Duodenal mucosa (tissue), 2 donors: Measurements from ENCODE around the gene ODAD2.

Experiments used
- H3K27ac ChIP-seq: one replicate; pipeline ENCODE4 v1.7.0; 2013; ENCODE audit warnings: low read depth, low read length
- H3K27me3 ChIP-seq, 2 donors: one replicate each; pipeline ENCODE4 v1.7.0; 2013; ENCODE audit warnings: low read length in 2 of 2, control low read depth in 1 of 2; ENCODE audit not compliant: insufficient read depth in 2 of 2, control insufficient read depth in 1 of 2
- H3K36me3 ChIP-seq, 2 donors: one replicate each; pipeline ENCODE4 v1.7.0; 2013; ENCODE audit warnings: low read length in 2 of 2, control low read depth in 1 of 2; ENCODE audit not compliant: insufficient read depth in 2 of 2, control insufficient read depth in 1 of 2
- H3K4me1 ChIP-seq, 2 donors: one replicate each; pipeline ENCODE4 v1.7.0; 2013; ENCODE audit warnings: low read length in 2 of 2, control low read depth in 1 of 2; ENCODE audit not compliant: insufficient read depth in 2 of 2, control insufficient read depth in 1 of 2
- H3K4me3 ChIP-seq, 2 donors: one replicate each; pipeline ENCODE4 v1.7.0; 2013; ENCODE audit warnings: low read length in 2 of 2, low read depth in 1 of 2
- H3K9ac ChIP-seq, 2 donors: one replicate each; pipeline ENCODE4 v1.7.0; 2013; ENCODE audit warnings: low read length in 2 of 2, low read depth in 1 of 2
- H3K9me3 ChIP-seq, 2 donors: one replicate each; pipeline ENCODE4 v1.7.0; 2013; ENCODE audit warnings: low read length in 2 of 2, control low read depth in 1 of 2; ENCODE audit not compliant: control insufficient read depth in 1 of 2

The ODAD2 gene

DNA sequence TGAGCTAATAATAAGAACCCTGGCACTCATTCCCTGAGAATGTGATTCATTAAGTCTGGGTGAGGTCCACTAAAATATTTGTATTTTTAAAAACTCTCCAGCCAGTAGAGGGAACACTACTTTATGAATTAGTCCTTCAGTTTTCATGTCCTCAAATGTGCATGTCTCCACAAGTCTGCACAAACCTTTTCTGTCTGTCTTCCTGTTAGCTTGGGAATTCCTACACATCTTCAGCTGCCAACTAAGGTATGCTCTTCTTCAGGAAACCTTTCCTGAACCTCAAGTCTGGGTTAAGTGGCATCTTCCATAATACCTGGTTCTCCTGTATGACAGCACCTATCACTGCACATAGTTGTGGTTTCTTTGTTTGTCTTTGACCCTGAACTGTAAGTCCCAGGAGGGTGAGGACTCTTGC lies 133.7 kb downstream of the ODAD2 start:
- Histone ChIP-seq H3K27ac (no peak overlapping the region), H3K4me1 (no peaks in the 10 kb centered on the region)

DNA sequence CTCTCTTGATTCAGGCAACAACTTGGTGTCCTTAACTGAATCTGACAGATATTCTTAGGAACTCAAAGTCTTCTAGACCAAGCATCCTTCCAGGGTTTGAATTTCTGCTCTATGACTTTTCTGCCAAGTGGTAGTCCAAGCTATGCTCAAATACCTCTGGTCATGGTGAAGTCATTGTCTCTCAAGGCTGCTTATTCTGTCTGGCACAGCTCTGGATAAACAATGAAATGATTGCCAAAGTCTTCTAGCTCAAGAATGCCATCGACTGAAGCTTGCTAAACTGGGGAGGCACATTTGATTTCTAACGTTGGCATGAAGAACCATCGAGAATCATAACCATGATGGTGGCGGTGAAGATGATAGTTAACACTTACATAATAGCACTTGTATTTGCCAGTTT lies 137.1 kb downstream of the ODAD2 start:
- H3K9me3 ChIP-seq = no peaks in the 10 kb centered on the region
- H3K36me3 ChIP-seq = no peaks in the 10 kb centered on the region
- no peak overlapping the region for H3K4me3 ChIP-seq
- H3K4me1 ChIP-seq = no peaks in the 10 kb centered on the region
- H3K9ac ChIP-seq = no peak overlapping the region
- H3K27me3 ChIP-seq = no peaks in the 10 kb centered on the region
- H3K27ac ChIP-seq = no peak overlapping the region

More for the DNA sequence above, 133.7 kb downstream of the ODAD2 start:
- Histone ChIP-seq H3K9ac (no peak overlapping the region), H3K9me3 (no peaks in the 10 kb centered on the region), H3K4me3 (no peak overlapping the region), H3K27me3 (no peaks in the 10 kb centered on the region), H3K36me3 (no peaks in the 10 kb centered on the region)

DNA sequence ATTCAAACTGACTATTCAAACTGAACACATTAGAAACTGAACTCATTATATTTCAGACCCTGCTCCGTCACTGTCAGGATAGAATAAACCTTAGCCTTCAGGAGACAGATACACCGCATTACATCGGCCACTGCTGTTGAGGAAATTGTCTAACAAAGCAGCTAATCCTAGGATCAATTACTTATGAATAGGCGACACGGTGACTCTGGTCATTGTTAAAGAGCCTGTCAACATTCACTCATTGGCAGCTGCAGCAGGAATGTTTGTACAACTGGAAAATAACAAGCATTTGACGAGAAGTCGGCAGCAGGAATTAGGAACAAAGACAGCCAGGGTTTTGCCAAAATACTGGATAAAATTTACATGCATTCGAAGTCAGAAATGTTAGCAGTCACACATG lies 141.3 kb downstream of the ODAD2 start:
- Histone ChIP-seq H3K4me1 (no peaks in the 10 kb centered on the region), H3K9ac (no peak overlapping the region), H3K9me3 (no peaks in the 10 kb centered on the region), H3K27me3 (no peaks in the 10 kb centered on the region), H3K36me3 (no peaks in the 10 kb centered on the region), H3K4me3 (no peak overlapping the region), H3K27ac (no peak overlapping the region)

- Histone ChIP-seq H3K36me3 (no peaks in the 10 kb centered on the region), H3K4me3 (no peak overlapping the region), H3K27ac (no peak overlapping the region)
Measured at GRCh38 chr10:27844223-27844622, 154.7 kb downstream of the ODAD2 start.

DNA sequence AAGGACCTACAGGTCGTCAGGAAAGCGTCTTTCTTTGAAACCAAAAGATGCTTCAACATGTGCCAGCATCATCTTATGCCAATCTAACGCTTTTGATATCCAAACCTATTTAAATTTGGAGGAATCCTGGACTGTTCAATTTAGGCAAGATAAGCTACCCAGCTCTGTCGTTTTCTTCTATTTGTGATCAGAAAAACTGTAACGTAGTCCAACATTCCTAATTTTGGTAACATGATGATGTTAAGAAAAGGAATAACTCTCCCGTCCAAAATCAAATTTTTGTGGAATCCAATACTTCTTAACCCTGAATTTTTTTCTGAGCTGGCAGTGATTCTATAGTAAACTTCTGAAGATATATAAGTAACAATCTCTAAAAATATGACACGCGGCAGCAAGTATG lies 160.0 kb downstream of the ODAD2 start:
- H3K36me3 ChIP-seq = no peaks in the 10 kb centered on the region
- no peaks in the 10 kb centered on the region for H3K9me3 ChIP-seq
- no peaks in the 10 kb centered on the region for H3K27me3 ChIP-seq
- no peak overlapping the region for H3K9ac ChIP-seq
- no peak overlapping the region for H3K4me3 ChIP-seq
- H3K4me1 ChIP-seq = no peaks in the 10 kb centered on the region
- no peak overlapping the region for H3K27ac ChIP-seq

More at GRCh38 chr10:27844223-27844622, 154.7 kb downstream of the ODAD2 start:
- H3K9ac ChIP-seq = no peak overlapping the region
- no peaks in the 10 kb centered on the region for H3K4me1 ChIP-seq
- no peaks in the 10 kb centered on the region for H3K9me3 ChIP-seq
- H3K27me3 ChIP-seq = no peaks in the 10 kb centered on the region

GRCh38 chr10:27838361-27838760 lies 160.5 kb downstream of the ODAD2 start:
- H3K9ac ChIP-seq = no peak overlapping the region
- no peak overlapping the region for H3K4me3 ChIP-seq
- no peaks in the 10 kb centered on the region for H3K9me3 ChIP-seq
- no peaks in the 10 kb centered on the region for H3K36me3 ChIP-seq
- H3K4me1 ChIP-seq = no peaks in the 10 kb centered on the region
- no peak overlapping the region for H3K27ac ChIP-seq
- H3K27me3 ChIP-seq = no peaks in the 10 kb centered on the region

- H3K36me3 ChIP-seq = no peaks in the 10 kb centered on the region
- no peaks in the 10 kb centered on the region for H3K9me3 ChIP-seq
- H3K27ac ChIP-seq = no peak overlapping the region
- H3K4me3 ChIP-seq = no peak overlapping the region
- H3K27me3 ChIP-seq = no peaks in the 10 kb centered on the region
- no peaks in the 10 kb centered on the region for H3K4me1 ChIP-seq
- H3K9ac ChIP-seq = no peak overlapping the region
Measured at GRCh38 chr10:27834476-27834875, 164.4 kb downstream of the ODAD2 start.

DNA sequence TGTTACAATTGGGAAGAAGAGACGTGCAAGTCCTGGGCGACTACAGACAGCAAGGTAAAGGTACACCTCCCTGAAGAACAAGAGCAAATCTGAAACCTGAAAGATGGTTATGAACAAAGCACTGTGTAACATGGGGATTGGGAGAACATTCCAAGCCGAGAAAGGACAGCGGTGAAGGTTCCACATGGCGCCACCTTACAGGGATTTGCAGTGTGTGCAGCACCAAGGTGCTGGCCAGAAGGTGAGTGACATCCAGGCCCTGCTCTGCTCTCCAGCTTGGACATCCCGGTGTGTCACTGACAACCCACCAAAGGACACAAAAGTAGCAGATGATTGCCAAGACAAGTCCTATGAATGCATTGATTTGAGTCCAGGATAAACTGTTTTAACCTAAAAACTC lies 165.1 kb downstream of the ODAD2 start:
- H3K36me3 ChIP-seq = no peaks in the 10 kb centered on the region
- H3K4me1 ChIP-seq = no peaks in the 10 kb centered on the region
- H3K4me3 ChIP-seq = no peak overlapping the region
- H3K27me3 ChIP-seq = no peaks in the 10 kb centered on the region
- no peak overlapping the region for H3K27ac ChIP-seq
- H3K9ac ChIP-seq = no peak overlapping the region
- H3K9me3 ChIP-seq = no peaks in the 10 kb centered on the region

DNA sequence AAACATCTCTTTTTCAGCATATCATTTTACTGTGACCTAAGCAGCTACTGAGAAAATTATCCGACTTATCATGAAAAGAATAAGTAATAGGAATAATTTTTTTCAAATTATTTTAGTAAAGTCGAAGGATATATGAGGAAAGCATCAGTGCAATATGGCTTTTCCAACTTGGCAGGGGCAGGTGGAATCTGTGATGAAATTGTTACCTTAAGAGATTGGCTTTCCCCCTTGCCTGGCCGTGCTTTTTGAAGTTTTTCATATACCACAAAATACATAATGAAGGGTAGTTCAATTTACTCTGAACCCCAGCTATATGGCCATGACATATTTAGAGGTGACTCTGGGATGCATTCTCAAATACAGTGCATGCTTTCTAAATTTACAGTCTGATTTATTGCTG lies 166.1 kb downstream of the ODAD2 start:
- Histone ChIP-seq H3K9ac (no peak overlapping the region), H3K27ac (no peak overlapping the region), H3K4me3 (no peak overlapping the region), H3K4me1 (no peaks in the 10 kb centered on the region), H3K27me3 (no peaks in the 10 kb centered on the region), H3K9me3 (no peaks in the 10 kb centered on the region), H3K36me3 (no peaks in the 10 kb centered on the region)

DNA sequence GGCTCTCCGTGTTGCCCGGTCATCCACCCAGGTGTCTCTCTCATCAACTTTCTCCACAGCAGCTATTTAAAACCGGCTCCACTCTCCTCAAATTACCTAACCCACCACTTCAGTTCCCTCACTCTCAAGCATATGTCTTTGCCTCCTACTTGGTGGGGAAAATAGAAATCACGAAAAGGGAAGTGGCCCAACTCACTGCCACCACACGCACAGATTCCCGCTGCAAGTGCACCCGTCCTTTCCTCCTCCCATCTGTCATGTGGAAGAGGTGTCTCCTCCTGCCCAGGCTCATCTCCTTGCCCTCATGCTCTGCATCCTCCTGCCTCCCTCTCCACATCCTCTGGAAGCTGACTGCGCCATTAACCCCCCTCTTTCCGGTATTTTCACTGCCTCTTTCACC lies 172.5 kb downstream of the ODAD2 start:
- Histone ChIP-seq H3K27me3 (no peaks in the 10 kb centered on the region), H3K4me3 (no peak overlapping the region), H3K4me1 (no peaks in the 10 kb centered on the region), H3K36me3 (no peaks in the 10 kb centered on the region), H3K27ac (no peak overlapping the region), H3K9ac (no peak overlapping the region), H3K9me3 (peaks cover 0 to 3% of the 10 kb centered on the region in 2 donors)

DNA sequence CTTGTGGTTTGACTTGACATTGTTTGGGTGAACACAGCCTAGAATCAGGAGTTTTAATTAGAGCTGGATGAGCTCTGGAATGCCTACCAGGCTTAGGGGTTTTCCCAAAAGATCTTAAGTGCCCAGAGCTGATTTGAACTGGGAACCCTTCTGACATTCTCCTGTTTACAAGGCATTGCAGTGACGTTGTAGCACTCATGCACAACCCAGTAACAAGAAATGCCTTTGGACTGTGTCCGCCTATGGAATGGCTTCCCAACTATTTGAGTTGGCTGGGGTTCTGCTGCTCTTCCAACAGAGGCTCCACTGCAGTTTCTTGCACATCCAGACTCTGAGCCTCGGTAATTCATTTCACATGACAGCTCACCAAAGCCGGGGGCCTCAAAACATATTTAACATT lies 176.6 kb downstream of the ODAD2 start:
- Histone ChIP-seq H3K36me3 (no peaks in the 10 kb centered on the region), H3K4me3 (no peak overlapping the region), H3K27ac (no peak overlapping the region), H3K9me3 (peaks cover 0 to 3% of the 10 kb centered on the region in 2 donors), H3K4me1 (no peaks in the 10 kb centered on the region), H3K27me3 (no peaks in the 10 kb centered on the region), H3K9ac (no peak overlapping the region)
